HCT116 (cell line): ENCODE data around the gene ETNK2.

Source experiments
- CTCF ChIP-seq, 3 experiments: fragments of 200-600 bp in 1 of 3; sonication (generic) in 1 of 3; IDR thresholded peaks in 2 of 3; conservative IDR thresholded peaks in 1 of 3; 2 replicates each; pipeline ENCODE4 v1.5.1; 2012 to 2017; ENCODE audit warnings: low read depth in 2 of 3, low read length in 2 of 3, antibody characterized with exemption in 1 of 3, borderline replicate concordance in 1 of 3, control low read depth in 1 of 3, mild to moderate bottlenecking in 1 of 3, mixed read lengths in 1 of 3, mixed run types in 1 of 3, moderate library complexity in 1 of 3; ENCODE audit not compliant: insufficient read depth in 1 of 3
- EZH2phosphoT487 ChIP-seq: fragments of 200-600 bp; IDR thresholded peaks from 2 replicates; pipeline ENCODE4 v1.6.1; 2018; ENCODE audit warnings: antibody characterized with exemption, borderline replicate concordance
- REST ChIP-seq: IDR thresholded peaks from 2 replicates; pipeline ENCODE4 v1.6.1; 2012; ENCODE audit warnings: low read depth
- SIN3A ChIP-seq: IDR thresholded peaks from 2 replicates; pipeline ENCODE4 v1.6.1; 2012; ENCODE audit warnings: low read depth
- YY1 ChIP-seq: IDR thresholded peaks from 2 replicates; pipeline ENCODE4 v1.6.1; 2011; ENCODE audit warnings: low read length, low read depth, moderate library complexity, mild to moderate bottlenecking; ENCODE audit not compliant: insufficient replicate concordance; ENCODE audit errors: extremely low read depth

GRCh38 chr1:204112876-204113730, 38.7 kb downstream of the ETNK2 start:
- TF ChIP-seq EZH2phosphoT487 (no peak), CTCF (IDR thresholded peaks at IDR 0.05 in 2 of 3, conservative IDR thresholded peaks at IDR 0.05 in 1 of 3; ENCODE audit: borderline replicate concordance in 1 of 3, insufficient read depth in 1 of 3, low read depth in 2 of 3, low read length in 2 of 3) (peak in 1 of 3 experiments; percentile 8; a peak in 1 of 6 replicates), REST (no peak), SIN3A (no peak), YY1 (no peak)
